CD4-positive, alpha-beta T cell treated with Interleukin-4 for 1 hour (primary cell): Measurements from ENCODE around the gene GFRAL.
"Not testable (repeated sequence)": the region's sequence is repeated elsewhere in the genome, so short reads cannot be mapped to it uniquely, and the experiment has no call there.

Source experiments
- DNase-seq, 2 donors: peaks; one replicate each; pipeline ENCODE4 v3.0.0-alpha.2; 2020 to 2022

Gene GFRAL, protein sequence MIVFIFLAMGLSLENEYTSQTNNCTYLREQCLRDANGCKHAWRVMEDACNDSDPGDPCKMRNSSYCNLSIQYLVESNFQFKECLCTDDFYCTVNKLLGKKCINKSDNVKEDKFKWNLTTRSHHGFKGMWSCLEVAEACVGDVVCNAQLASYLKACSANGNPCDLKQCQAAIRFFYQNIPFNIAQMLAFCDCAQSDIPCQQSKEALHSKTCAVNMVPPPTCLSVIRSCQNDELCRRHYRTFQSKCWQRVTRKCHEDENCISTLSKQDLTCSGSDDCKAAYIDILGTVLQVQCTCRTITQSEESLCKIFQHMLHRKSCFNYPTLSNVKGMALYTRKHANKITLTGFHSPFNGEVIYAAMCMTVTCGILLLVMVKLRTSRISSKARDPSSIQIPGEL

DNA sequence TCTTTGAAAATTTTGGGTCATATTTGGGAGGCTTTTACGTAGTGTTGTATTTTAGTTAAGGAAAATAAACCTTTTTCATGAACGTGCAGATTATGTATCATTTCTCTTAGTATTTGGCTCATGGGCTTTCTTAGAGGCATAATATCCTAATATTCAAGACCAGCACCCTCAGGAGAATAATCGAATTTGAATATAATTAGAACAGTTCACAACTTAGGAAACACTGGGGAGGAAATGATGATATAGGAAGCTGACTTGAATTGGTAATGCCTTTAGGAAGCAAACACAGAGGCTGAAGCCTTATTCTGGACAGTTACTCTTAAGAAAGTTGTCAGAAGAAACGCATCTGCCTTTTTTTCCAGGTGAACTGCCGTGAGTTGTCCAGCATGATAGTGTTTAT lies at the start of gene GFRAL:
Gene GFRAL (plus strand): TSS at position 301 of the 400 bp plus-strand sequence. CDS start 86 bp downstream, at position 387.
- DNase-seq = no peak

DNA sequence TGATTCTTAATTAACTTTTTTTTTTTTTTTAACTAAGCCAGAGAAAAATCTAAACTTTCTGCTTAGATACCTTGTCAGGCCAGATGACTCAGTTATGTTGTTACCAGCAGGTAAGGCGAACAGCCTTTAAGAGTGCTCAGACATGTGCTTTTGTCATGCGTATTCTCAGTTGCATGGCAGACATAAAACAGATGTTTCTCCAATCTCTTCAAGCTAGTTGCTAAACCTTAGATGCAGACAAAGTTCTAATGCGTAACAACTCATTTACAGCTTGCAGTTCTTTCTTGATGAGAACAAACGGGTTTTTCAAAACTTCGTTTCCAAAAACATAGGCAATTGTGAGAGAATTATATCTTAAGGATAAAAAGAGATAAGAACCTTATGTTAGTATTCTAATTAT lies 49.6 kb upstream of the GFRAL start:
- no peak for DNase-seq

DNA sequence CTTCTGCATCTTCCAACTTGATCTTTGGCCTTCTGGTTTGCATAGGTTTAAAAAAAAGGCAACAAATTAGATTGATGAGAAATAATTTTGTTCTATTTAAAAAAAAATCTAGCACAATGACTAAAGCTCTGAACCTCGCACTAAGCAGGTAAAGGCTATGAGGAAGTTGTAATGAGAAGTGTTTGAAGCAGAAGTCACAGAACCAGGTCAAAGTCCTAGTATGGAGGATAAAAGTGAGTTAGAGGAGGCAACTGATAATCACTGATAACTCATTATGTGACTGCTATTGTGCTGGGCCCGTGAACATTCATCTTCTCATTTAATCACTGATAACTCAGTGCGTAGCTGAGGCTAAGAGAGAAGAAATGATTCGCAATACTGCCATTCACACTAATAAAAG lies 46.1 kb upstream of the GFRAL start:
- no peak for DNase-seq

DNA sequence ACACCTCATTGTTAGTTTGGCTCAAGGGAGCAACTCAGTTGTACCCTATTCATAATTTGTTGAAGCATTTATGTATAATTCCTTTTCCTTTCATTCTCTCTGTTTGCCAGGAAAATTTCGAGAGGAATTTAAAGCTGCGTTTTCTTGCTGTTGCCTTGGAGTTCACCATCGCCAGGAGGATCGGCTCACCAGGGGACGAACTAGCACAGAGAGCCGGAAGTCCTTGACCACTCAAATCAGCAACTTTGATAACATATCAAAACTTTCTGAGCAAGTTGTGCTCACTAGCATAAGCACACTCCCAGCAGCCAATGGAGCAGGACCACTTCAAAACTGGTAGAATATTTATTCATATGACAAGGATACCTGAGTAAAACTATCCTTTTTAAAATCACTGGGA lies 45.2 kb upstream of the GFRAL start:
- no peak for DNase-seq

DNA sequence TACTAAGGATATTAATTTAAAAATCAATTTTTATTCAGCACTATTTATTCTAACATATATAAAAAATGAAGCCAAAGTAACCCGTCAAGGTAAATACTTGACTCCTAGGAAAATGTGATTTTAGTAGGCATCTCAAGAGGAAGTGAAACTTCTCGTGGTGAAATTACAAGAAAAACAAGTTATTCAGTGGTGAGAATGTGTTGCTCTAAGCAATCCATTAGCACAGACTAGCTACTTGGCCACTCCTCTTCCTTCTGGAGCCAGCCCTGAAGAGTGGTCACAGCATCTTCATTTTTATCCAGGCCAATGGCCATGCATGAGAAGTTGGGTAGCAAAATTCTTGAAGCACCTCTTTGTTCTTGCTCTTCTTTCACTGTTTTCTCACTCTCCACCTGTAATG lies 40.4 kb upstream of the GFRAL start:
- no peak for DNase-seq

DNA sequence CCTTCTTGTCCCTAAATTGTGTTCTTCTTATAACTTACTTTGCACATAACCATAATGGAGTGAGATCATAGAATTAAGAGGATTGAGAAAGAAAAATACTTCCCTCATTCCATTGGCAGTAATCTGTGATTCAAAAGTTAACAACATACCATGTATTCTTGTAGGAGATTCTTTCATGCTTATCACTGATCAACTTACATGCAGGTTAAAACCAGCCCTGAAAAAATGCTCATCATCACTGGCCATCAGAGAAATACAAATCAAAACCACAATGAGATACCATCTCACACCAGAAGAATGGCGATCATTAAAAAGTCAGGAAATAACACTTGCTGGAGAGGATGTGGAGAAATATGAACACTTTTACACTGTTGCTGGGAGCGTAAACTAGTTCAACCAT lies 36.5 kb upstream of the GFRAL start:
- DNase-seq = no peak

DNA sequence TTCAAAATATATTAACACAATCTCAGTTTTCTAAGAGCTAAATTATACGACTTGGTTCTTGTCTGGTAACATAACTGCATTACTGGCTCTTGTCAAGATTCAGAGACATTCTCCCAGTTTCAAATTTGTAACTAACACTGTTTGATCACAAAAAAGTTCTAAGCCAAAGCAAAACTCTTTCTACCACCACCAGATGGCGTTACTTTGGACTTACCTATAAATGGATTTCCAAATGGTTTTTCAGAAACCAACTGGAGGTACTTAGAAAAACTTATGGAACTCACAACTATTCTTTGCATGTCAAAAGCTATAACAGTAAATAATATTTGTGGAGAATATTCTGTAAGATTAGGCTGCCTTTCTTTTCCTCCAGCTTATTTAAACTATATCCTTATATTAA lies 34.2 kb upstream of the GFRAL start:
- no peak for DNase-seq

DNA sequence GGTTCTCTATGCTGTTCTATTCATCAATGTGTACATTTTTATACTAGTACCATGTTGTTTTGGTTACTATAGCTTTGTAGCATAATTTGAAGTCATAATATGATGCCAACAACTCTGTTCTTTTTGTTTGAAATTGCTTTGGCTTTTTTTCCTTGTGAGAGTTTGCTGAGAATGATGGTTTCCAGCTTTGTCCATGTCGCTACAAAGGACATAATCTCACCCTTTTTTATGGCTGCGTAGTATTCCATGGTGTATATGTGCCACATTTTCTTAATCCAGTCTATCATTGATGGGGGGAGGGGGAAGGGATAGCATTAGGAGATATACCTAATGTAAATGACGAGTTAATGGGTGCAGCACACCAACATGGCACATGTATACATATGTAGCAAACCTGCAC lies 30.1 kb upstream of the GFRAL start:
- DNase-seq = not testable (repeated sequence)

DNA sequence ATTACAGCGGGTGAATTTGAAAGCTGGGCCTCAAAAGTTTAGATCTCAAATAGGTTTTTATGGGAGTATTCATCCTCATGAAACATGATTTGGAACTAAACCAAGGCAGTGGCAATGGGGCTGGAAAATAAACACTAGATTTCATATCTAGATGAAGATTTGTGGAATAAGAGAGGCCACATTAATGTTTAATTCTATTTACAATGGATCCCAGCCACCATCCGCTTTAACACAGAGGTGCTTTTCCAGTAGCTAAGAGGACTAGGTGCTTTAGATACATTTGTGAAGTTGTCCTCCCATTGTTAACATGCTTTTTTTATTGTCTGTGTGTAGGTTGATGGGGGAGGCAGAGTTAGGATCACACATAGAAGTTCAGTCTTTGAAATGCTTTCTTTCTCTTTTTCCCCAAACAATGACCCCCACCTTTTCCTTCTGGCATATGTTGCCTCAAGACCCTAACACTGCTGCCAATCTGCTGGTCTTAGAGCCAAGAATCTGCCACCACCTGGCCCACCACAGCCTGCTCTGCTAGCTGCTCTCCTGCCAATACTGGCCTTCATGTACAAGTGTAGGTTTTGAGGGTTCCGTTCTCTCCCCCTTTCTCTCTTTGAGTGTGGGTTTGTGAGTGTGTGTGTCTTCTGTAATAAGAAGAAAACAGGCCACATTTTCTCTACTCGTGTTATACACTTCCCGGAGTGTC lies 27.8 kb upstream of the GFRAL start:
- DNase-seq = no peak

DNA sequence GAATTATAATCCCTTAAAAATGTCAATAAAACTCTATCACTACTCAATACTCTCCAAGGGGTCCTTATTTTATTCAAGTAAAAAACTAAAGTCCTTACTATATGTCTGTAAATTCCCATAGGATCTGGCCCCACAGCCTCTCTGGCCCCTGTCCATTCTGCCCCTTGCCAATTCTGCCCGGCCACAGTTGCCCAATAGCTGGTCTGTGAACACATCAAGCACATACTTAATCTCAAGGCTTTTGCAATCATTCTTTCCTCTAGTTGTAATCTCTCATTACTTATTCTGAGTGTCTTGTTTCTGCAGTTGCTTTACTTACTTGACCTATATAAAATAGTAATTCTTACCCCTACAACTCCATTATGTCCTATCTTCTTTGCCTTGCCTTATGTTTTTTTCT lies 22.5 kb upstream of the GFRAL start:
- no peak for DNase-seq

DNA sequence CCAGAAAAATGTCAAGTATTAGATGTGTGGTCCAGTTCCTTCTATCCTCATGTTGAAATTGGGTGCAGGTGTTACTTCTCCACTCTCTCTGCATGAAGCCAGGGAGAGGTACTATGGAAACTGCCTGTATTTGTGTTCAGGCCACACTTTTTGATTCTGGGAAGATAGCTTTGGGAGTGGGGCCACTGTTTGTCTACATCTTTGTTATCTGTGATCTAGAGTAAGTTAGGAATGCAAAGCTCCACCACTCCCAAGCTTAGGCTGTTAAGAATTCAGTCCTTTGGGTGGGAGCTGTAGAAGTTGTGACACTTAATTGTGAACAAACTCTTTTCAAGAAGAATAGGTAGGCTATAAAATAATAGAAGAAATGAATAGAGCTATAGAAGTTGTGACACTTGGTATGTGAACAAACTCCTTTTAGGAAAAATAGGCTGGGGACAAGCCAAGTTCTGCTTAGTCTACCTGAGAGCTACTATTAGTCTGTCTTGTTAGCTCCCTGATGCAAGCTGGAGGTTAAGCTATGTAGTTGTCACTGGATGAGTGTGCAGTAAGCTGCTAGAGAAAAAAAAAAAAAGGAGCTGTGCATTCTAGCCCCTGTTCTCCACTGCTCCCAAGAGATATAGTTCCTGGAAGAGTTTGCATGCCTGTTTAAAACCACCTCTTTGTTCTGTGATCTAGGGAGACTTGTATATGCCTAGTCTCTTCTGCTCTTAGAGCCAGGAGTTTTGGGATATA lies 7.1 kb upstream of the GFRAL start:
- no peak for DNase-seq

DNA sequence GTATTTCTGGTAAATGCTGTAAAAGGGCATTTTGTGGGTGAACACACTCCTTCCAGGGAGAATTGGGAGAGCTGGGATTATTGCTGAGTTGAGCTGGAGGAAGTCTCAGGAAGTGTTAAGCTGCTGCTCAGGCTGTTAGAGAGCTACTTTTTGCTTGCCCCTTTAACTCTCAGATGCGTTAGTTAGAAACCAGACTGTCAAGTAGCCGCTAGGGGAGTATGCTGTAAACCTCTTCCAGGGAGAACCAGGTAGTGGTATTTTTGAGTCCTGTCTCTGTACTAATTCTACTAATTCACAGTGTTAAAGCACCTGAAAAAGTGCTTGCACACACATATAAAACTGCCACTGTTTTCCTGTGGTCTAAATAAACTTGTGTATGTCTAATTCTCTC lies 6.6 kb upstream of the GFRAL start:
- DNase-seq = no peak

DNA sequence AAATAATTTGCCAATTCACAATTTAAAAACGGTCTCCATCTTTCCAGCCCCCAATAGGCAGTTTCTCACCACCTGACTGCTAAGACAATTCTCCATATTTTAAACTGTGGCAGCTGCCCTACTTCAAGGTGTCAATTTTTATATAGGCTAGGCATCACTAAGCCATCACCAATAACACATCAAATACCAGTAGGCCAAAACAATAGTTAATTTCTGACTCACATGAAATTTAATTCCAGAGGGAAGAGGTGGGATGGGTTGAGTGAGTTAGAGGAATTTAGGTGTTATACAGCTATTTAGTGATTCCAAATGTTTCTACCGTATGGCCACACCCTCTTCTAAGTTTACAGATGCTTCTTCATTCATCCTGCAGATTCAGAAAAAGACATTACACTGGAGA lies 49.9 kb downstream of the GFRAL start:
- DNase-seq = no peak

DNA sequence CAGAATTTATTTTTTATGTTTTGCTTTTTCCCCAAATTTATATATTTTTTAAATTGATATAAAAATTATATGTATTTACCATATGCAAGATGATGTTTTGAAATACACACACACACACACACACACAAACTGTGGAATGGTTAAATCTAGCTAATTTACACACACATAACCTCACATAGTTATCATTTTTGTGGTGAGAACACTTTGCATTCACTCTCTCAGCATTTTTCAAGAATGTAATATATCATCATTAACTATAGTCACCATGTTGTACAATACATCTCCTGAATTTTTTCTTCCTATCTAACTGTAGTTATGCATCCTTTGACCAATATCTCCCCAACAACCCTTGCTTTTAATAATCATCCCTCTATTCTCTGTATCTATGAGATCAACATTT lies 52.2 kb downstream of the GFRAL start:
- no peak for DNase-seq

DNA sequence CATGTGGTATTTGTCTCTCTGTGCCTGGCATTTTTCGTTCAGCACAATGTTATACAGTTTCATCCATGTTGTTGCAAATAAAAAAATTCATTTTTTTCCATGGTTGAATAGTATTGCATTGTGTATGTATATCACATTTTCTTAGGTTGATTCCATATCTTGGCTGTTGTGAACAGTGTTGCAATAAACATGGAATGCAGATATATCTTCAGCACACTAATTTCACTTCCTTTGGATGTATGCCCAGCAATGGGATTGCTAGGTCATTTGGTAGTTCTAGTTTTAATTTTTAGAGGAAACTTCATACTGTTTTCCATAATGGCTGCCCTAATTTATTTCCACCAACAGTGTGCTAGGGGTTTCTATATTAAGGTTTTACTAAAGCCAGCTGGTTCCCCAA lies 52.6 kb downstream of the GFRAL start:
- DNase-seq = no peak

DNA sequence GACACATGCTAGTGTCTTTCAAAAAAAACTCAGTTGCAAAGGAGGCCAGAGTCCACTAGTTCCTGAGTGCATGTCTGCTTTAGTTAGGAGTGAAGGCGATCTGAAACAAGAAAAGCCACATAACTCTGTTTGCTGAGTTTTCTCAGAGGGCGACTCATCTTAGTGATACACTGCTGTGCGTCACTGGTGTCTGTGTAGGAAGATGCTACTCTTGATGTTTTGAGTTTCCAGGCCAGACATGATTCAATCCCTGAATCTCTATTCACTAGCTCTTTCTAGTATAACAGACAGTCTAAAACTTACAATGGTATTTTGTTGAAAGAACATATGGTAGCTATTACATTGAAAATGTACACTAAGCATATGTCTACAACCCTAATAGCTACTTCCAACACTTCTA lies 60.9 kb downstream of the GFRAL start:
- DNase-seq = no peak

DNA sequence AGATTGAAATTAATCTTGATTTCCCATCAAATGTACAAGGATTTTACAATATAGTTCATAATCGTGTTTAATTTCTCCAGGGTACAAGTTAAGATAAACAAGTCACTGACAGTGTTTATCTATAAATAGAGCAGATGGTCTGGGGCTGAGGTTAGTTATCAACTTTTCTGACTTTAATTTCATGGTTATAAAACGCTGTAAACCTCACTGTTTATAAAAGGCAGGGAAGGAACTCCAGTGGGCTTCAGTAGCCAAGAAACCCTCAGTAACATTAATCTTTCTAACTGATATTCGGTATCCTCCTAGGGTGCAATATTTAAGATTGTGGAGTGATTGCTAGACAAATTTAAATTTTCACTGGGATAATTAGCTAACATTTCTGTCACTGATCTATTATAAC lies 68.6 kb downstream of the GFRAL start:
- DNase-seq = no peak

DNA sequence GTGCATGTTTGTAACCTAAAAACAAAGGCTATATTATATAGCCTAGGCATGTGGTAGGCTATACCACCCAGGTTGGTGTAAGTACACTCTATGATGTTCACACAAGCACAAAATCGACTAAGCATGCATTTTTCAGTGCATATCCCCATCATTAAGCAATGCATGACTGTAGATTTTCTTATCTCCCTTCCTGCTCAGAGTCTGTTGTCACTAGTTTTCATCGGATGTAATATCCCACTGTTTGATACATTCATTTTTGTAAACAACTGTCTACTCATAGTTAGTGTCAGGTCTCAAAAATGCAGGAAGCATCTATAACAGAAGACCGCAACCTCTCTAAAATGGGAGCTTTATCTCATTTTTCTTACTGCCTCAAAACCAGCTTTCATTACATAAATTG lies 70.7 kb downstream of the GFRAL start:
- DNase-seq = no peak

DNA sequence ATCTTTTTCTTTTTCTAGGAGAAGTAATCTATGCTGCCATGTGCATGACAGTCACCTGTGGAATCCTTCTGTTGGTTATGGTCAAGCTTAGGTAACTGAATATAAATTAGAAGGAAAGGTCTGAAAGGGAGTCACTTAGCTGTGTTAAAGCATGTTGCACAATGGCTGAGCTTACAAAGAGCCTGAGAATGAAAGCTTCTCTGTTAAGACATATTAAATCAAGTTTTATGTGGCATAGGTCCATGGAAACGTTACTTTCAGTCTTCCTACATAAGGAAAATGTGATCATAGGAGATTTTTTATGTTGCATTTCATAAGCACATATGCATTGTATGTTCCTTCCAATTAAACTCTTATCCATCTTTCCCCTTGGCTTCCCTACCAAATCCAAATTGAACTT lies 72.1 kb downstream of the GFRAL start:
- DNase-seq = no peak

DNA sequence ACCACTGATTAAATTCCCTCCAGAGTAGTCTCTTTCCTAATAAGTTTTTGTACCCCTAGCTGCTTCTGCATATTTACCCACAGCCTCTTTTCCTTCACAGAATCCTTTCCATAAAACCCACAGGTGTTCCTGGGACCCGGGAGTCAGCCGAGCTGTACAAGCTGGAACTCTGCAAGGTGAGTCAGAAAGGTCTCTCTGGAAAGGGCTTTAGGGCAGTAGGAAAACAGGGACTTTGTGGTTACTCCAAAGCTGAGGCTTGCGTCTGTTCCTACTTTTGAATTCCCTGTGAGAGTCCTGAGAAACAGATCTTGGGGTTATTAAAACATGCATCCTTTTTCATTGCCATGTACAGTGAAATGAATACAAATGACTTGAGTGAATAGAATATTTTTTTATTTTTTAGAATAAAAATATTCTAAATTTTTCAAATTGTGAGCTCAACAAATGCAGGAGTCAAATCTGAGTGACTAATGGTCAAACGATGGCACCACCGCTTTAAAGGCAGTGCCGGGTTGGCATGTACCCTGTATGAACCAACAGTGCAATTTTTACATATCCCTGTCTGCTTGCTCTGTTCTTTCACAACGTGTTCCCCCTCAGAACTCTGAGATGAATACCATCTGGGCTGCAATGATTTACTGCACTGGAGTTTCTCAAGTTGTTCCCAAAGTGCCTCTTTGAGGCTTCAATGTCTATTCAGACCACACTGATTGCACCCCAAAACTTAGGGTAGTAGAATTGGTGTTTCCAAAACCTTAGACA lies 78.4 kb downstream of the GFRAL start:
- DNase-seq = no peak

DNA sequence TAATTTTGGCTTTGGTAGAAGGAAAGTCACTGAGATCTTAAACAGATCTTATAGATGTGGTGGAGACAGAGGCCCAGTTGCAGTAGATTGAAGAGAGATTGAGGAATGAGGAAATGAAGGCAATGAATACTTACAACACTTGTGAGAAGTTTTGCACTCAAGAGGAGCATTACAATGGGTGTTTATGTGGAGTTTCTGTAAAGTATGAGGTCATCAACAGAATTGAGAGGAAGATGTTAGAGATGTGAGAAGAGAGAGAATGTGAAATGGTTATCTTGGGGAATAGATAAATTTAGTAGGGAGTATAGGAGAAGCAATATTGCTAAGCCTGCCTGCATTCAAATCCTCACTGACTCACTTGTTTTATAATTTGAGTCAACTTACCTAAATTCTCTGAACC lies 83.4 kb downstream of the GFRAL start:
- DNase-seq = no peak

DNA sequence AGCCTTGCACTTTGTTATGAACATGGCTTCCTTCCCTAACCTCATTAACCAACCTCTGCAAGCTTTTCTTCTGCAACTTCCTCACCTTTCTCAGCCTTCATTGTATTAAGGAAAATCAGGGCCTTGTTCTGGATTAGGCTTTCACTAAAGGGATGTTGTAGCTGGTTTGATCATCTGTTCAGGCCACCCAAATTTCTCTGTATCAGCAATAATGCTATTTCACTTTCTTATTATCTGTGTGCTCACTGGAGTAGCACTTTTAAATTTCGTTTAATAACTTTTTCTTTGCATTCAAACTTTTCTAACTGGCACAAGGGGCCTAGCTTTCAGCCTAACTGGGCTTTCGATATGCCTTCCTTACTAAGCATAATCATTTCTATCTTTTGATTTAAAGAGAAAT lies 96.7 kb downstream of the GFRAL start:
- DNase-seq = no peak

DNA sequence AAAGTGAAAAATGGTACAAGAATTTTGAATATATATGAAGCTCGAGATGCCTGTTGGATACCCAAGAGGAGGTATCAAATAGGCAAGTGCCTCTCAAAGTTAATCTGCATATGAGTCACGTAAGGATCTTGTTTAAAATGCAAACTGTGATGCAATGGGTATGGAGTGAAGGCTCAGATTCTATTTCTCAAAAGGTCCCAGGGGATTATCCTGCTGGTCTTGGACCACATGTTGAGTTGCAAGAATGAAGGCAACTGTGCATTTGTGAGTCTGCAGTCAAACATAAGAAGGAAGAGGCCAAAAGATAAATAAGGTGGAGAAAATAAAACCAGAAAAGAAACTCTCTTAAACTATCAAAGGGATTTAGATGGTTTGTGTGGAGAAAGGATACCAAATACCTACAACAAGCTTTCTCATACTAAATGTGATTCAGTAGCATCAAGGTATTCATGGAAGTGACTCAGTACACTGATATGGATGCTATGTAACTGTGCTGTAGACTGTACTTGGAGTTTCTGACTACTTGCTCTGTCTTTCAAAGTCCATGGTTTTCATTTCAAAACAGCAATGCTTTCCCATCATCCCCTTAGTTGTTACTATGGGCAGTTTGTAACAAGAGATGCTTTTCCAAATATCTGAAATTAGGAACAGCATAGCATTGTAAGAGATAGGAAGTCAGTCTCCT lies 106.3 kb downstream of the GFRAL start:
- no peak for DNase-seq
